Astrocyte (in vitro differentiated cells and primary cell): ENCODE results near the gene KCNH2. TPM values are rescaled to one million over a fixed set of nuclear protein-coding genes. Genes with fewer than 3 reads are reported as not detected.

Source experiments
- DNase-seq: peaks from one replicate; pipeline ENCODE4 v3.0.0-alpha.2; 2010; ENCODE audit warnings: low read depth
- FAIRE-seq: peaks from 2 replicates; lab custom pipeline; 2011; peaks lifted over from hg19 to GRCh38; lab: Jason Lieb, UNC
- H2AFZ ChIP-seq: 2 replicates; pipeline ENCODE4 v1.6.0; 2012; ENCODE audit warnings: low read depth, low read length, inconsistent platforms
- H3K27ac ChIP-seq: 2 replicates; pipeline ENCODE4 v1.5.1; 2011; ENCODE audit warnings: low read depth, low read length, inconsistent platforms
- H3K27me3 ChIP-seq: 2 replicates; pipeline ENCODE4 v1.6.0; 2011; ENCODE audit warnings: low read length, inconsistent platforms; ENCODE audit not compliant: insufficient read depth
- H3K36me3 ChIP-seq: 2 replicates; pipeline ENCODE4 v1.5.1; 2011; ENCODE audit warnings: low read length, inconsistent platforms; ENCODE audit not compliant: insufficient read depth
- H3K4me1 ChIP-seq: 2 replicates; pipeline ENCODE4 v1.5.1; 2011; ENCODE audit warnings: low read length, inconsistent platforms; ENCODE audit not compliant: insufficient read depth
- H3K4me2 ChIP-seq: 2 replicates; pipeline ENCODE4 v1.6.0; 2012; ENCODE audit warnings: low read length, inconsistent platforms
- H3K4me3 ChIP-seq: 2 replicates; pipeline ENCODE4 v1.5.1; 2011; ENCODE audit warnings: low read depth, mild to moderate bottlenecking, low read length, inconsistent platforms; ENCODE audit not compliant: insufficient read depth
- H3K79me2 ChIP-seq: 2 replicates; pipeline ENCODE4 v1.6.0; 2012; ENCODE audit warnings: mild to moderate bottlenecking, low read length, inconsistent platforms; ENCODE audit not compliant: insufficient read depth
- H3K9ac ChIP-seq: 2 replicates; pipeline ENCODE4 v1.6.0; 2012; ENCODE audit warnings: mild to moderate bottlenecking, low read length, inconsistent platforms
- H3K9me3 ChIP-seq: 2 replicates; pipeline ENCODE4 v1.5.1; 2012; ENCODE audit warnings: low read depth, mild to moderate bottlenecking, low read length, inconsistent platforms; ENCODE audit not compliant: insufficient read depth
- H4K20me1 ChIP-seq: 2 replicates; pipeline ENCODE4 v1.6.0; 2012; ENCODE audit warnings: low read length, inconsistent platforms; ENCODE audit not compliant: insufficient read depth
- H3K27ac Mint-ChIP-seq: one replicate; pipeline ENCODE4 v1.8.0; 2021; ENCODE audit warnings: mild to moderate bottlenecking, mixed read lengths; ENCODE audit not compliant: unreplicated experiment
- H3K27me3 Mint-ChIP-seq: one replicate; pipeline ENCODE4 v1.8.0; 2021; ENCODE audit warnings: low read depth, mixed read lengths; ENCODE audit not compliant: unreplicated experiment
- H3K36me3 Mint-ChIP-seq: one replicate; pipeline ENCODE4 v1.8.0; 2021; ENCODE audit warnings: low read depth, mixed read lengths; ENCODE audit not compliant: unreplicated experiment
- H3K4me1 Mint-ChIP-seq: one replicate; pipeline ENCODE4 v1.8.0; 2021; ENCODE audit warnings: low read depth, mixed read lengths; ENCODE audit not compliant: unreplicated experiment
- H3K4me3 Mint-ChIP-seq: one replicate; pipeline ENCODE4 v1.8.0; 2021; ENCODE audit warnings: mild to moderate bottlenecking, moderate library complexity, mixed read lengths; ENCODE audit not compliant: unreplicated experiment
- H3K9me3 Mint-ChIP-seq: one replicate; pipeline ENCODE4 v1.8.0; 2021; ENCODE audit warnings: mild to moderate bottlenecking, mixed read lengths; ENCODE audit not compliant: unreplicated experiment
- CTCF ChIP-seq: IDR thresholded peaks from 2 replicates; pipeline ENCODE4 v1.5.1; 2011; ENCODE audit warnings: low read depth, mild to moderate bottlenecking, inconsistent platforms, low read length, moderate library complexity; ENCODE audit not compliant: insufficient read depth
- EZH2 ChIP-seq: IDR thresholded peaks from 2 replicates; pipeline ENCODE4 v1.6.1; 2012; ENCODE audit warnings: mild to moderate bottlenecking, low read length, inconsistent platforms; ENCODE audit not compliant: insufficient read depth
- total RNA-seq: library from RNA; stranded (reverse); gene quantifications from 2 replicates; pipeline ENCODE4 v1.2.1, GENCODE V29; 2021

Gene KCNH2
- total RNA-seq, 1 donor from 2014 or later, result 4.6 TPM

GRCh38 chr7:150945853-150946420, 32.2 kb downstream of the KCNH2 start:
- TF ChIP-seq CTCF (no peak), EZH2 (no peak)
- peaks cover 12% of the 10 kb centered on the region for H3K27me3 Mint-ChIP-seq
- Histone ChIP-seq H2AFZ (peak overlapping the region; percentile 47), H3K36me3 (no peaks in the 10 kb centered on the region), H3K4me3 (no peak overlapping the region), H4K20me1 (no peaks in the 10 kb centered on the region), H3K79me2 (no peaks in the 10 kb centered on the region), H3K9me3 (no peaks in the 10 kb centered on the region), H3K27ac (no peak overlapping the region), H3K4me1 (peaks cover 2% of the 10 kb centered on the region), H3K9ac (no peak overlapping the region), H3K4me2 (no peak overlapping the region), H3K27me3 (peaks cover 3% of the 10 kb centered on the region)
- peaks cover 3% of the 10 kb centered on the region for H3K36me3 Mint-ChIP-seq
- DNase-seq (peak; percentile 47), FAIRE-seq (no peak)
- no peak overlapping the region for H3K27ac Mint-ChIP-seq
- no peaks in the 10 kb centered on the region for H3K9me3 Mint-ChIP-seq
- peaks cover 5% of the 10 kb centered on the region for H3K4me1 Mint-ChIP-seq
- H3K4me3 Mint-ChIP-seq, result no peak overlapping the region

- H3K36me3 ChIP-seq, result no peaks in the 10 kb centered on the region
- H3K4me1 Mint-ChIP-seq, result peaks cover 5% of the 10 kb centered on the region
- no peaks in the 10 kb centered on the region for H4K20me1 ChIP-seq
- no peak overlapping the region for H3K4me2 ChIP-seq
- no peak overlapping the region for H3K27ac ChIP-seq
- H2AFZ ChIP-seq, result peak overlapping the region; percentile 47
- no peak overlapping the region for H3K27ac Mint-ChIP-seq
- no peak overlapping the region for H3K4me3 ChIP-seq
- peaks cover 3% of the 10 kb centered on the region for H3K36me3 Mint-ChIP-seq
- H3K9me3 Mint-ChIP-seq, result no peaks in the 10 kb centered on the region
- peaks cover 2% of the 10 kb centered on the region for H3K4me1 ChIP-seq
- peaks cover 12% of the 10 kb centered on the region for H3K27me3 Mint-ChIP-seq
- TF ChIP-seq EZH2 (no peak), CTCF (no peak)
- H3K9ac ChIP-seq, result no peak overlapping the region
- peaks cover 3% of the 10 kb centered on the region for H3K27me3 ChIP-seq
- no peaks in the 10 kb centered on the region for H3K79me2 ChIP-seq
- DNase-seq (no peak), FAIRE-seq (no peak)
- H3K9me3 ChIP-seq, result no peaks in the 10 kb centered on the region
- H3K4me3 Mint-ChIP-seq, result no peak overlapping the region
Observed at GRCh38 chr7:150945171-150945852, 32.8 kb downstream of the KCNH2 start.
